ENCODE results near the gene UGT2A1.

DNA sequence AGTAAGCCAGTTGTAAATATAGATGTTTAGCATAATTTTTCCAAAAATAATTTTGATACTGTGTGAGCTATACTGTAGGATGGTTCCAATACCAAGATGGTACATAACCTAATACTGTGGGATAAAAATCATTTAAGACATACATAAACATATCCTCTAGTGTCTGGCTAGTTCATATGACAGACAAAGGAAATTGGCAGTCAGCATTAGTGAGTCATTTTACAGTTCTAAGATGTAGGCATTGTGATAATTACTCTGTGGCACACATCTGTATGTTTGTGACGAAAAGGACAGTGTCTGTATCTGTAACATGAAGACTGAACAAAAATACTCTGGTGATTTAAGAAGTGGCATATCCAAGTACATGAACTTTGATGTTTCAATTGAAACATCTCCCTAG, 63.2 kb downstream of the UGT2A1 start:
- no peak for TF ChIP-seq CTCF (IDR thresholded peaks at IDR 0.05)
- no peak for TF ChIP-seq EP300 (IDR thresholded peaks at IDR 0.05)
- no peak for TF ChIP-seq POLR2A (IDR thresholded peaks at IDR 0.05)

Data from tibial nerve (tissue), 4 donors.